HepG2 (cell line): ENCODE data around the gene CTNNA2. TPM values are rescaled to one million over a fixed set of nuclear protein-coding genes. Genes with fewer than 3 reads are reported as not detected.

ENCODE experiments used
- ATAC-seq: fragments of 200-7000 bp; cut with Tn5 transposase; 3 replicates; pipeline ENCODE4 v1.9.1; 2020; ENCODE audit warnings: mild to moderate bottlenecking, moderate library complexity
- BruUV-seq: library from RNA; stranded (reverse); fragments of 400-500 nt; replicated peaks from 2 replicates; lab custom pipeline; 2021; lab: Mats Ljungman, UMichigan
- CTCF ChIA-PET: fragments of 300-600 bp; formaldehyde crosslinking; extraction: SDS; loops from one replicate; lab custom pipeline; 2021; ENCODE audit warnings: low total read pairs, inconsistent platforms, low intra/inter-chr PET ratio; lab: Yijun Ruan, JAX
- POLR2A ChIA-PET: fragments of 350-600 bp; sonication (Branson Sonifier 250); formaldehyde crosslinking; loops from one replicate; lab custom pipeline; 2020; ENCODE audit warnings: antibody characterized with exemption, inconsistent platforms; lab: Yijun Ruan, JAX
- DNase-seq: peaks from one replicate; pipeline ENCODE4 v3.0.0-alpha.2; 2015; ENCODE audit warnings: low spot score
- FAIRE-seq: peaks from 3 replicates; lab custom pipeline; 2011; peaks lifted over from hg19 to GRCh38; lab: Jason Lieb, UNC
- H2AFZ ChIP-seq: one replicate; pipeline ENCODE4 v1.6.1; 2011; ENCODE audit warnings: low read length, inconsistent platforms
- H3K27ac ChIP-seq: fragments of 300-600 bp; 3 replicates; pipeline ENCODE4 v1.8.0; 2011; ENCODE audit warnings: mixed run types, mild to moderate bottlenecking, mixed read lengths, low read length, inconsistent platforms; ENCODE audit not compliant: insufficient read depth; ENCODE audit errors: extremely low read length
- H3K27me3 ChIP-seq, 2 experiments: fragments of 200-600 bp in 1 of 2; 2 replicates in 1 of 2; 3 replicates in 1 of 2; pipeline versions ENCODE4 v1.6.0 to v1.8.0; 2011; ENCODE audit warnings: low read length in 2 of 2, mild to moderate bottlenecking in 2 of 2, moderate library complexity in 2 of 2, inconsistent platforms in 1 of 2; ENCODE audit not compliant: insufficient read depth in 2 of 2, control insufficient read depth in 1 of 2
- H3K36me3 ChIP-seq, 2 experiments: fragments of 200-600 bp in 1 of 2; replicated peaks in 1 of 2; 2 replicates in 1 of 2; 3 replicates in 1 of 2; pipeline versions ENCODE4 v1.5.1 to v1.8.0; 2011; ENCODE audit warnings: low read length in 2 of 2, inconsistent platforms in 1 of 2; ENCODE audit not compliant: insufficient read depth in 2 of 2, control insufficient read depth in 1 of 2
- H3K4me1 ChIP-seq: 2 replicates; pipeline ENCODE4 v1.5.1; 2012; ENCODE audit warnings: low read length, inconsistent platforms; ENCODE audit not compliant: insufficient read depth
- H3K4me2 ChIP-seq: 2 replicates; pipeline ENCODE4 v1.6.0; 2011; ENCODE audit warnings: low read depth, low read length, inconsistent platforms
- H3K4me3 ChIP-seq, 3 experiments: fragments of 200-600 bp in 1 of 3; sonication (generic), shearing (Covaris generic) in 1 of 3; replicated peaks in 1 of 3; 2 replicates each; pipeline ENCODE4 v1.5.1; 2011 to 2016; ENCODE audit warnings: low read length in 3 of 3, inconsistent platforms in 2 of 3, low read depth in 2 of 3, mild to moderate bottlenecking in 2 of 3, control low read depth in 1 of 3, mixed read lengths in 1 of 3; ENCODE audit not compliant: insufficient read depth in 1 of 3
- H3K79me2 ChIP-seq: one replicate; pipeline ENCODE4 v1.6.1; 2011; ENCODE audit warnings: low read length, inconsistent platforms; ENCODE audit not compliant: insufficient read depth
- H3K9ac ChIP-seq: 2 replicates; pipeline ENCODE4 v1.6.0; 2011; ENCODE audit warnings: mild to moderate bottlenecking, low read depth, low read length, inconsistent platforms; ENCODE audit not compliant: insufficient read depth
- H3K9me3 ChIP-seq: 2 replicates; pipeline ENCODE4 v1.5.1; 2012; ENCODE audit warnings: mild to moderate bottlenecking, low read length
- H4K20me1 ChIP-seq: 2 replicates; pipeline ENCODE4 v1.6.0; 2011; ENCODE audit warnings: inconsistent platforms, mild to moderate bottlenecking, low read length, moderate library complexity; ENCODE audit not compliant: insufficient read depth
- HINFP ChIP-seq: sonication (generic); formaldehyde crosslinking; IDR thresholded peaks from 2 replicates; pipeline ENCODE4 v1.4.0; 2020; ENCODE audit warnings: low read depth, mild to moderate bottlenecking, missing genetic modification reagents
- MYPOP ChIP-seq: sonication (generic); formaldehyde crosslinking; IDR thresholded peaks from 2 replicates; pipeline ENCODE4 v1.8.1; 2023; ENCODE audit warnings: mild to moderate bottlenecking, moderate library complexity, missing genetic modification reagents
- NFIB ChIP-seq: sonication (generic); formaldehyde crosslinking; IDR thresholded peaks from 2 replicates; pipeline ENCODE4 v1.9.0; 2021; ENCODE audit warnings: missing genetic modification reagents, mild to moderate bottlenecking, borderline replicate concordance
- RFXANK ChIP-seq: IDR thresholded peaks from 2 replicates; pipeline ENCODE4 v1.6.1; 2016
- SAFB2 ChIP-seq: sonication (generic); formaldehyde crosslinking; IDR thresholded peaks from 2 replicates; pipeline ENCODE4 v1.5.1; 2020; ENCODE audit warnings: missing genetic modification reagents, low read depth, mild to moderate bottlenecking, borderline replicate concordance
- TFE3 ChIP-seq: IDR thresholded peaks from 2 replicates; pipeline ENCODE4 v1.6.1; 2016
- ZNF20 ChIP-seq: sonication (generic); formaldehyde crosslinking; IDR thresholded peaks from 2 replicates; pipeline ENCODE4 v1.4.0; 2020; ENCODE audit warnings: mild to moderate bottlenecking, moderate library complexity, missing genetic modification reagents
- ZNF761 ChIP-seq: sonication (generic); formaldehyde crosslinking; conservative IDR thresholded peaks from 2 replicates; pipeline ENCODE4 v1.4.0; 2020; ENCODE audit warnings: mild to moderate bottlenecking, missing genetic modification reagents
- WGBS: methylation state at CpG from one replicate; pipeline ENCODE4 v1.1.6; 2017; ENCODE audit warnings: low lambda C conversion rate; 5-methylcytosine and 5-hydroxymethylcytosine counted together
- in situ Hi-C: cut with HindIII; loops from 2 replicates; pipeline ENCODE4 v1.10.0; 2017; ENCODE audit warnings: low pct_unique_long_range_greater_than_20kb; ENCODE audit not compliant: extremely low pct_ligation_motif_present
- intact Hi-C: fragments of 100-400 bp; cut with micrococcal nuclease; formaldehyde crosslinking; loops from one replicate; pipeline ENCODE4 v1.10.0; 2022; ENCODE audit not compliant: unreplicated experiment
- polyA plus RNA-seq, 8 experiments: library from polyadenylated mRNA; depleted of rRNA in 3 of 8; stranded (reverse) in 7 of 8; unstranded in 1 of 8; fragments of >200 nt; fragmentation: Illumina TruSeq in 4 of 8; extraction: Trizol in 4 of 8; gene quantifications; 2 replicates each; pipeline versions ENCODE4 v1.2.1 to v1.2.3, GENCODE V29; 2011 to 2016; ENCODE audit warnings: low read depth in 4 of 8, missing spikeins in 1 of 8, mixed read lengths in 1 of 8; ENCODE audit not compliant: insufficient read depth in 1 of 8
- total RNA-seq, 5 experiments: library from RNA; depleted of rRNA; stranded (reverse); fragments of >200 nt; fragmentation: Illumina TruSeq; extraction: Trizol; gene quantifications; 2 replicates each; pipeline ENCODE4 v1.2.3, GENCODE V29; 2016; ENCODE audit warnings: low read depth in 1 of 5

CTNNA2 gene
- total and polyA plus RNA-seq, 2 of the 13 experiments (the other 11 are each of a cell fraction or from before 2014, with no cell fraction given): not detected

- DNase-seq: no peak
- Histone ChIP-seq H3K36me3 (no peaks in the 10 kb centered on the region), H3K27ac (no peak overlapping the region), H3K79me2 (no peaks in the 10 kb centered on the region), H2AFZ (no peak overlapping the region), H3K27me3 (peaks cover 0 to 4% of the 10 kb centered on the region in 2 experiments; a peak in 1 of 5 replicates), H3K4me2 (no peak overlapping the region), H3K4me3 (no peak overlapping the region), H3K9me3 (no peaks in the 10 kb centered on the region), H4K20me1 (no peaks in the 10 kb centered on the region), H3K9ac (no peak overlapping the region)
- BruUV-seq: no TSS peak
- no peak for FAIRE-seq
- intact Hi-C loops: no loop called here
- POLR2A ChIA-PET: no interaction called here
- CTCF ChIA-PET: no interaction called here
- in situ Hi-C loops: no loop called here
- 0% methylated on average over 2 of the region's 2 CpGs for WGBS
- no peak for ATAC-seq
- TF ChIP-seq NFIB (CRISPR knock-in tag) (no peak), RFXANK (no peak), MYPOP (no peak), ZNF20 (no peak), SAFB2 (no peak), ZNF761 (CRISPR knock-in tag) (no peak), HINFP (CRISPR knock-in tag) (no peak), TFE3 (no peak)
- TF ChIP-seq, all 625 proteins: peak for 0
- no peaks in the 10 kb centered on the region for H3K4me1 ChIP-seq
Observed at GRCh38 chr2:79665091-79665490, 152.2 kb downstream of the CTNNA2 start.
